B cell (primary cell): ENCODE results near the gene PROCR. TPM values are rescaled to one million over a fixed set of nuclear protein-coding genes. Genes with fewer than 3 reads are reported as not detected.

Source experiments
- ATAC-seq: fragments of 200-7000 bp; cut with Tn5 transposase; one replicate; pipeline ENCODE4 v1.10.0; 2021; ENCODE audit warnings: low read depth, mild to moderate bottlenecking, moderate number of reproducible peaks, moderate library complexity
- CTCF ChIA-PET: fragments of 350-600 bp; sonication (Branson Sonifier 250); formaldehyde crosslinking; loops from one replicate; lab custom pipeline; 2021; ENCODE audit warnings: antibody characterized with exemption, inconsistent platforms; lab: Charles Lee
- POLR2A ChIA-PET: fragments of 350-600 bp; sonication (Branson Sonifier 250); formaldehyde crosslinking; loops from one replicate; lab custom pipeline; 2021; ENCODE audit warnings: antibody characterized with exemption; lab: Charles Lee
- DNase-seq: peaks from one replicate; pipeline ENCODE4 v3.0.0; 2013
- H2AFZ ChIP-seq: 2 replicates; pipeline ENCODE4 v1.6.1; 2012; ENCODE audit warnings: mild to moderate bottlenecking, low read depth, low read length; ENCODE audit not compliant: insufficient read depth, poor library complexity, severe bottlenecking
- H3K27ac ChIP-seq, 2 donors: 1 replicate in 1 of 2; 2 replicates in 1 of 2; pipeline ENCODE4 v1.5.1; 2012 to 2013; ENCODE audit warnings: low read length in 2 of 2, mild to moderate bottlenecking in 2 of 2, moderate library complexity in 1 of 2
- H3K27me3 ChIP-seq, 4 experiments: fragments of 200-600 bp in 1 of 4; sonication (generic) in 1 of 4; replicated peaks in 1 of 4; 1 replicate in 2 of 4; 2 replicates in 2 of 4; pipeline versions ENCODE4 v1.6.1 to v1.7.0; 2013 to 2016; ENCODE audit warnings: low read length in 3 of 4, mild to moderate bottlenecking in 2 of 4, mixed read lengths in 1 of 4, moderate library complexity in 1 of 4; ENCODE audit not compliant: insufficient read depth in 4 of 4, control insufficient read depth in 3 of 4; ENCODE audit errors: control extremely low read depth in 1 of 4
- H3K36me3 ChIP-seq, 2 experiments: replicated peaks in 1 of 2; 1 replicate in 1 of 2; 2 replicates in 1 of 2; pipeline versions ENCODE4 v1.6.1 to v1.7.1; 2013; ENCODE audit warnings: low read length in 1 of 2; ENCODE audit not compliant: insufficient read depth in 2 of 2, control insufficient read depth in 1 of 2; ENCODE audit errors: control extremely low read depth in 1 of 2, extremely low read depth in 1 of 2
- H3K4me1 ChIP-seq, 2 donors: fragments of 200-600 bp in 1 of 2; sonication (generic) in 1 of 2; 1 replicate in 1 of 2; 2 replicates in 1 of 2; pipeline versions ENCODE4 v1.5.1 to v1.6.1; 2013 to 2017; ENCODE audit warnings: low read length in 2 of 2; ENCODE audit not compliant: control insufficient read depth in 2 of 2, insufficient read depth in 2 of 2
- H3K4me2 ChIP-seq: replicated peaks from 2 replicates; pipeline ENCODE3; 2012; ENCODE audit warnings: mild to moderate bottlenecking, low read depth, low read length; ENCODE audit not compliant: poor library complexity, severe bottlenecking
- H3K4me3 ChIP-seq, 5 experiments: fragments of 200-600 bp in 1 of 5; sonication (generic) in 1 of 5; 1 replicate in 3 of 5; 2 replicates in 2 of 5; pipeline versions ENCODE4 v1.5.1 to v1.7.0; 2011 to 2016; ENCODE audit warnings: low read length in 4 of 5, mild to moderate bottlenecking in 4 of 5, low read depth in 2 of 5, control low read depth in 1 of 5, moderate library complexity in 1 of 5; ENCODE audit not compliant: insufficient read depth in 1 of 5; ENCODE audit errors: control extremely low read depth in 1 of 5, extremely low read depth in 1 of 5
- H3K79me2 ChIP-seq: fragments of 200-600 bp; sonication (generic); one replicate; pipeline ENCODE4 v1.6.0; 2016; ENCODE audit warnings: low read length; ENCODE audit not compliant: control insufficient read depth, insufficient read depth
- H3K9ac ChIP-seq: fragments of 200-600 bp; sonication (generic); 2 replicates; pipeline ENCODE4 v1.6.1; 2017; ENCODE audit warnings: mild to moderate bottlenecking, low read length, moderate library complexity
- H3K9me3 ChIP-seq, 3 donors: one replicate each; pipeline versions ENCODE4 v1.6.1 to v1.7.1; 2013; ENCODE audit warnings: low read length in 2 of 3; ENCODE audit not compliant: control insufficient read depth in 2 of 3, insufficient read depth in 1 of 3; ENCODE audit errors: control extremely low read depth in 1 of 3
- H4K20me1 ChIP-seq: 2 replicates; pipeline ENCODE4 v1.6.0; 2012; ENCODE audit warnings: mild to moderate bottlenecking, low read length; ENCODE audit not compliant: insufficient read depth, control insufficient read depth, poor library complexity, severe bottlenecking
- H3K27ac Mint-ChIP-seq: one replicate; pipeline ENCODE4 v1.8.0; 2021; ENCODE audit warnings: mixed read lengths
- H3K27me3 Mint-ChIP-seq: one replicate; pipeline ENCODE4 v1.8.0; 2021; ENCODE audit warnings: mixed read lengths
- H3K4me1 Mint-ChIP-seq: one replicate; pipeline ENCODE4 v1.8.0; 2021; ENCODE audit warnings: mixed read lengths
- H3K4me3 Mint-ChIP-seq: one replicate; pipeline ENCODE4 v1.8.0; 2021; ENCODE audit warnings: mixed read lengths
- H3K9me3 Mint-ChIP-seq: one replicate; pipeline ENCODE4 v1.8.0; 2022; ENCODE audit warnings: mixed read lengths; ENCODE audit not compliant: insufficient read depth
- EZH2 ChIP-seq: IDR thresholded peaks from 2 replicates; pipeline ENCODE4 v1.6.1; 2012; ENCODE audit warnings: borderline replicate concordance, low read depth, mild to moderate bottlenecking, moderate library complexity, low read length; ENCODE audit not compliant: insufficient read depth, poor library complexity, severe bottlenecking
- WGBS: methylation state at CpG from one replicate; pipeline ENCODE4 v1.1.5; 2013; ENCODE audit warnings: missing lambda C conversion rate; ENCODE audit not compliant: insufficient coverage; 5-methylcytosine and 5-hydroxymethylcytosine counted together
- intact Hi-C: fragments of 100-400 bp; cut with micrococcal nuclease; formaldehyde crosslinking; loops from one replicate; pipeline ENCODE4 v1.10.0; 2022
- polyA plus RNA-seq: library from polyadenylated mRNA; depleted of rRNA; stranded (reverse); fragments of >200 nt; gene quantifications from 2 replicates; pipeline ENCODE4 v1.2.3, GENCODE V29; 2012
- total RNA-seq, 2 donors: library from RNA; stranded (reverse); fragments of 120-200 nt in 1 of 2; gene quantifications; 1 replicate in 1 of 2; 2 replicates in 1 of 2; pipeline versions ENCODE4 v1.2.3 to v1.2.4, GENCODE V29; 2013 to 2022
- TF ChIP-seq, protein P1 (sequence below): fragments of 200-600 bp; IDR thresholded peaks from one replicate; pipeline ENCODE4 v1.8.0; 2022; ENCODE audit warnings: antibody characterized with exemption, mild to moderate bottlenecking

PROCR gene
- total and polyA plus RNA-seq, 2 donors (not counting 1 experiment from before 2014, with no cell fraction given): 0.30 to 0.57 TPM

DNA sequence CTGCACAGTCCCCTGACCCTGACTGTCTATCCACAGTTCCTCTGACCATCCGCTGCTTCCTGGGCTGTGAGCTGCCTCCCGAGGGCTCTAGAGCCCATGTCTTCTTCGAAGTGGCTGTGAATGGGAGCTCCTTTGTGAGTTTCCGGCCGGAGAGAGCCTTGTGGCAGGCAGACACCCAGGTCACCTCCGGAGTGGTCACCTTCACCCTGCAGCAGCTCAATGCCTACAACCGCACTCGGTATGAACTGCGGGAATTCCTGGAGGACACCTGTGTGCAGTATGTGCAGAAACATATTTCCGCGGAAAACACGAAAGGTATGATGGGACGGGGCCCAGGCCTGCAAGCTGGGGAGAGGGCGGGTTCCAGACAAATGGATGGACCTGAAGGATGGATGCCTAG is 4.3 kb downstream of the PROCR start:
- H3K27me3 ChIP-seq: no peaks in the 10 kb centered on the region
- H3K9ac ChIP-seq: no peak overlapping the region
- no peaks in the 10 kb centered on the region for H3K36me3 ChIP-seq
- ChIA-PET POLR2A (no interaction called here), CTCF (no interaction called here)
- H3K4me2 ChIP-seq: no peak overlapping the region
- WGBS: 97% methylated on average over 13 of the region's 14 CpGs
- no peak for ATAC-seq
- H3K4me1 Mint-ChIP-seq: peaks cover 13% of the 10 kb centered on the region
- H3K4me1 ChIP-seq: peaks cover 9% of the 10 kb centered on the region in 2 donors
- intact Hi-C loops: no loop called here
- H3K4me3 ChIP-seq: no peak overlapping the region
- no peak for DNase-seq
- H2AFZ ChIP-seq: no peak overlapping the region
- H4K20me1 ChIP-seq: no peaks in the 10 kb centered on the region
- H3K79me2 ChIP-seq: no peaks in the 10 kb centered on the region
- H3K27ac ChIP-seq: no peak overlapping the region
- no peak for TF ChIP-seq EZH2
- TF ChIP-seq, protein P1, sequence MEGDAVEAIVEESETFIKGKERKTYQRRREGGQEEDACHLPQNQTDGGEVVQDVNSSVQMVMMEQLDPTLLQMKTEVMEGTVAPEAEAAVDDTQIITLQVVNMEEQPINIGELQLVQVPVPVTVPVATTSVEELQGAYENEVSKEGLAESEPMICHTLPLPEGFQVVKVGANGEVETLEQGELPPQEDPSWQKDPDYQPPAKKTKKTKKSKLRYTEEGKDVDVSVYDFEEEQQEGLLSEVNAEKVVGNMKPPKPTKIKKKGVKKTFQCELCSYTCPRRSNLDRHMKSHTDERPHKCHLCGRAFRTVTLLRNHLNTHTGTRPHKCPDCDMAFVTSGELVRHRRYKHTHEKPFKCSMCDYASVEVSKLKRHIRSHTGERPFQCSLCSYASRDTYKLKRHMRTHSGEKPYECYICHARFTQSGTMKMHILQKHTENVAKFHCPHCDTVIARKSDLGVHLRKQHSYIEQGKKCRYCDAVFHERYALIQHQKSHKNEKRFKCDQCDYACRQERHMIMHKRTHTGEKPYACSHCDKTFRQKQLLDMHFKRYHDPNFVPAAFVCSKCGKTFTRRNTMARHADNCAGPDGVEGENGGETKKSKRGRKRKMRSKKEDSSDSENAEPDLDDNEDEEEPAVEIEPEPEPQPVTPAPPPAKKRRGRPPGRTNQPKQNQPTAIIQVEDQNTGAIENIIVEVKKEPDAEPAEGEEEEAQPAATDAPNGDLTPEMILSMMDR: no peak
- H3K9me3 Mint-ChIP-seq: no peaks in the 10 kb centered on the region
- H3K9me3 ChIP-seq: peaks cover 0 to 7% (median 0%) of the 10 kb centered on the region in 3 donors
- no peaks in the 10 kb centered on the region for H3K27me3 Mint-ChIP-seq
- no peak overlapping the region for H3K4me3 Mint-ChIP-seq
- no peak overlapping the region for H3K27ac Mint-ChIP-seq

DNA sequence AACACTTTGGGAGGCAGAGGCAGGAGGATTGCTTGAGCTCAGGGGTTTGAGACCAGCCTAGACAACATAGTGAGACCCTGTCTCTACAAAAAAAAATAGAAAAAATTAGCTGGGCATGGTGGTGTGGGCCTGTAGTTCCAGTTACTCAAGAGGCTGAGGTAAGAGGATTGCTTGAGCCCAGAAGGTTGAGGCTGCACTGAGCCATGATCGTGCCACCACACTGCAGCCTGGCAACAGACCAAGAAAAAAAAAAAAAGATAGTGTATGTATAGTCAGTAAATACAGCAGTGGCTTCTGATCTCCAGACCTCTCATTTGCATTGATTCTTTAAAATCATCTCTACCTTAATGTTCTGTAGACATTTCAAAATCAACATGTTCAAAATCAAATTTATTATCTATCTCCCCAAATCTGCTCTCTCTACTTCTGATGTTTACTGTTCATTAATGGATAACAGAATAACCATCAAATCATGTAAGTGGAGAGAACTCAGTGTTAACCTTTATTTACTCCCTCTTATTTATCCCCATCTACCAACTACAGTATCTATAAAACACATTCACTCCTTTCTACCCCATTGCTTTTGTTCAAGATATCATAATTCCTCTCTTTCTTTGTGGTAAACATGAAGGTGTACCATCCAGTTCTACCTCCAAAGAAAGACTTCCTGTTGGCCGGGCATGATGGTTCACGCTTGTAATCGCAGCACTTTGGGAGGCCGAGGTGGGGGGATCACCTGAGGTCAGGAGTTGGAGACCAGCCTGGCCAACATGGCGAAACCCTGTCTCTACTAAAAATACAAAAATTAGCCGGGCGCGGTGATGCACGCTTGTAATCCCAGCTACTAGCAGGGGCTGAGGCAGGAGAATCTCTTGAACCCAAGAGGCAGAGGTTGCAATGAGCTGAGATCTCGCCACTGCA is 7.7 kb downstream of the PROCR start:
- H3K79me2 ChIP-seq: no peaks in the 10 kb centered on the region
- H3K4me2 ChIP-seq: no peak overlapping the region
- no peak overlapping the region for H2AFZ ChIP-seq
- Mint-ChIP-seq H3K4me1 (no peaks in the 10 kb centered on the region), H3K9me3 (no peaks in the 10 kb centered on the region), H3K4me3 (no peak overlapping the region), H3K27ac (no peak overlapping the region), H3K27me3 (peaks cover 5% of the 10 kb centered on the region)
- POLR2A ChIA-PET: no interaction called here
- peaks cover 0 to 6% (median 0%) of the 10 kb centered on the region in 3 donors for H3K9me3 ChIP-seq
- no peak overlapping the region for H3K9ac ChIP-seq
- H4K20me1 ChIP-seq: no peaks in the 10 kb centered on the region
- H3K36me3 ChIP-seq: no peaks in the 10 kb centered on the region
- DNase-seq (no peak), ATAC-seq (no peak)
- intact Hi-C loops: no loop called here
- H3K4me3 ChIP-seq: no peak overlapping the region
- no peak overlapping the region for H3K27ac ChIP-seq
- no peak for TF ChIP-seq EZH2
- TF ChIP-seq, protein P1: no peak
- 97% methylated on average over 7 of the region's 11 CpGs for WGBS
- no peaks in the 10 kb centered on the region for H3K27me3 ChIP-seq
- CTCF ChIA-PET: no interaction called here
- H3K4me1 ChIP-seq: no peaks in the 10 kb centered on the region
